Measurements from ENCODE around the gene ELL.

ELL gene

DNA sequence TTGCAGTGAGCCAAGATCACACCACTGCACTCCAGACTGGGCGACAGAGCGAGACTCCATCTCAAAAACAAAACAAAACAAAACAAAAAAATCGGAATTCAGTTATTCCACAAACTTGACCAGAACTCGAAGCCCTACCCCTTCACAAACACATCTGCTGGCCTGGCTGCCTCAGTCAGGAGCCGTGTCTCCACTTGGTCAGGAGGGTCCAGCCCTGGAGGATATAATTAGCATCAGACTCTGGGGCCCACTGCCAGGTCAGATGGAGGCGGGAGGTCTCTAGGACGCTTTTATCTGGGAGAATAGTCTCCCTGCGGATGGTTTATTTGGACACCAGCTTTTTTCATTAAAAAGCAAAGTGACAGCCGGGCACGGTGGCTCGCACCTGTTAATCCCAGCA, 8.0 kb downstream of the ELL start:
- no peak for DNase-seq (ENCODE audit: low read depth)
- no peak overlapping the region for H3K4me3 ChIP-seq (ENCODE audit: low read depth, low read length)
- TF ChIP-seq, protein P1, sequence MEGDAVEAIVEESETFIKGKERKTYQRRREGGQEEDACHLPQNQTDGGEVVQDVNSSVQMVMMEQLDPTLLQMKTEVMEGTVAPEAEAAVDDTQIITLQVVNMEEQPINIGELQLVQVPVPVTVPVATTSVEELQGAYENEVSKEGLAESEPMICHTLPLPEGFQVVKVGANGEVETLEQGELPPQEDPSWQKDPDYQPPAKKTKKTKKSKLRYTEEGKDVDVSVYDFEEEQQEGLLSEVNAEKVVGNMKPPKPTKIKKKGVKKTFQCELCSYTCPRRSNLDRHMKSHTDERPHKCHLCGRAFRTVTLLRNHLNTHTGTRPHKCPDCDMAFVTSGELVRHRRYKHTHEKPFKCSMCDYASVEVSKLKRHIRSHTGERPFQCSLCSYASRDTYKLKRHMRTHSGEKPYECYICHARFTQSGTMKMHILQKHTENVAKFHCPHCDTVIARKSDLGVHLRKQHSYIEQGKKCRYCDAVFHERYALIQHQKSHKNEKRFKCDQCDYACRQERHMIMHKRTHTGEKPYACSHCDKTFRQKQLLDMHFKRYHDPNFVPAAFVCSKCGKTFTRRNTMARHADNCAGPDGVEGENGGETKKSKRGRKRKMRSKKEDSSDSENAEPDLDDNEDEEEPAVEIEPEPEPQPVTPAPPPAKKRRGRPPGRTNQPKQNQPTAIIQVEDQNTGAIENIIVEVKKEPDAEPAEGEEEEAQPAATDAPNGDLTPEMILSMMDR (IDR thresholded peaks at IDR 0.05; ENCODE audit: control insufficient read depth, extremely low read depth, insufficient read depth) = no peak

DNA sequence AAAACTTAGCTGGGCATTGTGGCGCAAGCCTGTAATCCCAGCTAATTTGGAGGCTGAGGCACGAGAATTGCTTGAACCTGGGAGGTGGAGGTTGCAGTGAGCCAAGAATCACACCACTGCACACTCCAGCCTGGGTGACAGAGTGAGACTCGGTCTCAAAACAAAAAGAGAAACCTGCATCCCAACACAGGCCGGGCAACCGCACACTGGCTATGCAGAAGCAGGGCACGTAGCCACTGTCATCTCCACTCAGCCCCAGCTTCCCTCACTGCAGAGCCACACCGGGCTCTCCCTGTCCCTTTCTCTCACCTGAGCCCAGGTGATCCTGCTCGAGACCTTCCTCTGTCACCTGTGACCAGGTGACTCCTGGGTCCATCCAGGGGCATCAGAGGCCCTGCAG, 11.7 kb downstream of the ELL start:
- TF ChIP-seq, protein P1 (IDR thresholded peaks at IDR 0.05; ENCODE audit: control insufficient read depth, extremely low read depth, insufficient read depth) = no peak
- no peak overlapping the region for H3K4me3 ChIP-seq (ENCODE audit: low read depth, low read length)
- no peak for DNase-seq (ENCODE audit: low read depth)

DNA sequence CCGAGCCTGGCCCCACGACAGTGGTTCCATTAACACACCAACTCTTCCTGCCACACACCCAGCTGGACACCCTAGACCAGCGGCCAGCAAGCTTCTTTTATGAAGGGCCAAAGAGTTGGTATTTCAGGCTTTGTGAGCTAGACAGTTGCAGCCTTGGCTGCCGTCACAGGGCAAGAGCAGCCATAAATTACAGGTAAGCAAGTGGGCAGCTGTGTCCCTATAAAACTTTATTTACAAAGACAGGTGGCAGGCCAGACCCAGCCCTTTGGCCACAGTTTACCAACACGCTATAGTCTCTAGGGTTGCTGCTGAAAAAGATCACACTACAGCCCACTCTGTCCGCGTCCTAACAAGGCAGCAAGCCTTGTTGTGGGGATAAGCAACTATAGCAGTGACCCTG, 13.3 kb downstream of the ELL start:
- DNase-seq (ENCODE audit: low read depth) = peak; percentile 81
- TF ChIP-seq, protein P1 (IDR thresholded peaks at IDR 0.05; ENCODE audit: control insufficient read depth, extremely low read depth, insufficient read depth) = no peak
- H3K4me3 ChIP-seq (ENCODE audit: low read depth, low read length) = no peak overlapping the region; the same call in 1 of the 2 replicates

DNA sequence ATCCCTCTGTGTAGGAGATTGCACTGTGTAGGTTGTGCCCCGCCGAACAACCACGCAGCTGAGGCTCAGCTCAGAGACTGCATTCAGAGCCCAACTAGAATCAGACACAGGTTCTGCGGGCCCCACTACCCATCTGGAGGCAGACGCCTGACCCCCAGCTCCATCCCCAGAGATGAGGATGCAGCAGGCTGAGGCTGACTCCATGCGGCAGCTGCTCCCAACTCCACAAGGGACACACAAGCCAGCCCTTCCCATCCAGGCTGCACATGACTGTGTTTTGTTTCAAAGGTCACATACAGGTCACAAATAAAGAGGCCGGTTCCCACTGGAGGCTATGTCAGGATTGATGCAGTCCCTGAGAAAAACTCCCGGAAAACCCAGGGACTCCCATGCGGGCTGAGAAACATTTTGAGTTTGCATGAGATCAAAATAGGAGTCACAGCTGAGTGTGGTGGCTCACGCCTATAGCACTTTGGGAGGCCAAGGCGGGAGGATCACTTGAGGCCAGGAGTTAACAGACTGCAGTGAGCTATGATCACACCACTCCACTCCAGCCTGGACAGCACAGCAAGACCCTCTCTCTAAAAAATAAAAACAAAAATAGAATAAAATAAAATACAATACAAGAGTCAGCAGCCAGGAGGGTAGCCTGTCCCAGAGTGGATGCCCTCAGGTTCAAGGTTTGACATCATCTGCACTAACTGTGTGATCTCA, 14.0 kb downstream of the ELL start:
- no peak for DNase-seq (ENCODE audit: low read depth)
- no peak overlapping the region for H3K4me3 ChIP-seq (ENCODE audit: low read depth, low read length)
- TF ChIP-seq, protein P1 (IDR thresholded peaks at IDR 0.05; ENCODE audit: control insufficient read depth, extremely low read depth, insufficient read depth) = no peak

DNA sequence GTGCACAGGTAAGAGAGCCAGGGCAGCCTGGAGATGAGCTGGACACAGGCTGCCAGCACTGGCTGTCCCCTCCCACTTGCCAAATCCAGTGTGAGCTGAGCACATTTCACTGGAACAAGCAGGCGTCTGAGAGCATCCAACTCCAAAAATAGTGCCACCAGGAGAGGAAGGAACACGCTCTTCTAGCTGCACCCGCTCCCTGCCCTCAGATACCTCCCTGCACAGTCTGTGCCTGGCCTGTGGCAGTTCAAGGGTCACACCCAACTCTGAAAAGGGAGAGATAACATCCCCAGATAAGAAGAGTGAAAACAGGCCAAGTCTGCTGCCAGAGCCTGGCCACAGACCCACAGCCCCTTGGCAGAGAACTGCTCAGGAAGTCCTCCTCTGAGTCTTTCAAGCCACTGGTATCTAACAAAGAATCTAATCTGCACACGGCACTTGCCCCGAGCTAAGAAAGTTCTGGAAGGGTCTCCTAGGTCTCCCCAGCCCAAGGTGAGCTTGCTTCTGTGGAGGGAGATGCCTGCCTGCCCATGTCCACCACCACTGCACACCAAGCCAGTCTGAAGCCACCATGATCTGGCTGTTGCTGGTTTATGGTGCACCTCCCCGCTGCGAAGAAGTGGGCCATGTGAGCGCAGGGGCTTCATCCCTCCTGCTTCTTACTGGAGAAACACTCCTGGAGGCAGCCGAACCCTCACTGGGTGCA, 14.7 kb downstream of the ELL start:
- no peak overlapping the region for H3K4me3 ChIP-seq (ENCODE audit: low read depth, low read length)
- TF ChIP-seq, protein P1 (IDR thresholded peaks at IDR 0.05; ENCODE audit: control insufficient read depth, extremely low read depth, insufficient read depth) = no peak
- DNase-seq (ENCODE audit: low read depth) = peak; percentile 79

DNA sequence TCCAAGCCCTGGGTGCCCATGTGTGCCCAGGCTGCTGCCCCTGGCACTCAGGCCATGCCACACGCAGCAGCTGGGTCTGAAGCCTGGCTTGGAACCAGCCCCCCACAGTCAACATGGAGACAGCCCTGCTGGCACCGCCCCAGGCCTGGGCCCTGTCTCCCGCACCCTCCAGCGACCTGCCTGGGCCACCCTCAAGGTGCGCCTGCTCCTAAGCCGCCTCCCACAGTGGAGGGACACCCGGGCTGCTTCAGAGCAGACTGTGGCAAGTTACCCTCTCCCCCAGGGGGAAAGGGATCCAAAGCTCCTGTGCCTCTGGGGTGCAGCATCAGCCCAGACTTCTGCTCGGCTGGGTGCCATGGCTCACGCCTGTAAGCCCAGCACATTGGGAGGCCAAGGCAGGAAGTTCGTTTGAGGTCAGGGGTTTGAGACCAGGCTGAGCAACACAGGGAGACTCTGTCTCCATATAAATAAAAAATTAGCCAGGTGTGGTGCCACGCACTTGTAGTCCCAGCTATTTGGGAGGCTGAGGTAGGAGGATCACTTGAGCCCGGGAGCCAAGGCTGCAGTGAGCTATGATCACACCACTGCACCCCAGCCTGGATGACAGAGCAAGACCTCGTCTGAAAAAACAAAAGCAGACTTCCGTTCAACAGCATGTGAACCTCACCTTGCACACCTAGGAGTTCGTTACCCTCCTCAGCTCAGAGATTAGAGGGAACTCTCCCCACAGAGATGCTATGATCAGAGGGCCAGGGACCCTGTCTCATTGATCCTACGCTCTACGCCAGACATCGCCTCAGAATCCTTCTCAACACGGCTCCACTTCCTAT, 15.6 kb downstream of the ELL start:
- no peak for DNase-seq (ENCODE audit: low read depth)
- TF ChIP-seq, protein P1 (IDR thresholded peaks at IDR 0.05; ENCODE audit: control insufficient read depth, extremely low read depth, insufficient read depth) = no peak
- no peak overlapping the region for H3K4me3 ChIP-seq (ENCODE audit: low read depth, low read length)
